AG04449 (cell line): ENCODE results near the gene PALM.

Source experiments
- CTCF ChIA-PET: fragments of 350-600 bp; formaldehyde crosslinking; extraction: SDS; loops from one replicate; lab custom pipeline; 2021; ENCODE audit warnings: antibody characterized with exemption; lab: Yijun Ruan, JAX
- POLR2A ChIA-PET: fragments of 400-600, 350-600 bp; formaldehyde crosslinking; extraction: SDS; loops from one replicate; lab custom pipeline; 2020; ENCODE audit warnings: antibody characterized with exemption, inconsistent platforms; lab: Yijun Ruan, JAX
- DNase-seq: peaks from one replicate; pipeline ENCODE4 v3.0.0-alpha.2; 2010; ENCODE audit warnings: low read depth, low spot score
- H3K4me3 ChIP-seq: 2 replicates; pipeline ENCODE4 v1.5.1; 2011; ENCODE audit warnings: low read depth, mild to moderate bottlenecking, control low read depth, low read length
- CTCF ChIP-seq: IDR thresholded peaks from one replicate; pipeline ENCODE4 v1.5.1; 2011; ENCODE audit warnings: mild to moderate bottlenecking, moderate library complexity, low read length, control low read depth, inconsistent platforms; ENCODE audit not compliant: insufficient read depth; ENCODE audit errors: missing control alignments

Gene PALM

GRCh38 chr19:769616-770015 is 60.9 kb downstream of the PALM start:
- POLR2A ChIA-PET, result no interaction called here
- CTCF ChIA-PET, result interaction anchor here (0.7 to 3.0 kb wide), 23 partner anchors 9 to 413 kb away, joined by 3 to 19 read pairs (median 6); partner anchors contain the start of genes KISS1R, MED16, RNU6-9 and WDR18
- DNase-seq, result no peak
- no peak overlapping the region for H3K4me3 ChIP-seq
- no peak for TF ChIP-seq CTCF

GRCh38 chr19:771332-771785 is 62.6 kb downstream of the PALM start:
- CTCF ChIA-PET, result interaction anchor here (0.8 to 3.0 kb wide), 9 partner anchors 9 to 152 kb away, joined by 3 to 19 read pairs (median 8); no protein-coding TSS in a partner anchor
- POLR2A ChIA-PET, result no interaction called here
- DNase-seq, result no peak
- TF ChIP-seq CTCF, result peak; percentile 52
- no peak overlapping the region for H3K4me3 ChIP-seq

DNA sequence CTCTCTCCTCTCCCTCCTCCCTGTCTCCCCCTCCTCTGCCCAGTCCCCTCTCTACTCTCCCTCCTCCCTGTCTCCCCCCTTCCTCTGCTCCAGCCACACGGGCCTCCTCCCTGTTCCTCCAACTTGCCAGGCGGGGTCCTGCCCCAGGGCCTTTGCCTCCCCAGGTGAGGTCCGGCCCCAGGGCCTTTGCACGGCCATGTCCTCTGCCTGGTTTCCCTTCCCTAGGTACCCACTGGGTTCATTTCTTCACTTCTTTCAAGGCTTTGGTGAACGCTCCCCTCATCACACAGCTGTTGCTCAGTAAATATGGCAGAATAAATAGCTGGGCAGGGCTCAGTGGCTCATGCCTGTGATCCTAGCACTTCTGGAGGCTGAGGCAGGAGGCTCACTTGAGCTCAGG is 63.3 kb downstream of the PALM start:
- TF ChIP-seq CTCF, result no peak
- DNase-seq, result no peak
- POLR2A ChIA-PET, result no interaction called here
- CTCF ChIA-PET, result interaction anchor here (0.8 to 1.6 kb wide), 2 partner anchors 91 to 151 kb away, joined by 3 to 4 read pairs; no protein-coding TSS in a partner anchor
- H3K4me3 ChIP-seq, result no peak overlapping the region

- CTCF ChIA-PET, result interaction anchor here (0.7 to 1.6 kb wide), 5 partner anchors 58 to 151 kb away, joined by 3 to 4 read pairs (median 4); no protein-coding TSS in a partner anchor
- TF ChIP-seq CTCF, result no peak
- POLR2A ChIA-PET, result no interaction called here
These were observed 64.1 kb downstream of the PALM start for GRCh38 chr19:772730-773436.

GRCh38 chr19:776549-776948 is 67.8 kb downstream of the PALM start:
- POLR2A ChIA-PET, result no interaction called here
- CTCF ChIA-PET, result no interaction called here

More at GRCh38 chr19:772730-773436, 64.1 kb downstream of the PALM start:
- no peak overlapping the region for H3K4me3 ChIP-seq
- DNase-seq, result no peak

More at GRCh38 chr19:776549-776948, 67.8 kb downstream of the PALM start:
- DNase-seq, result no peak
- H3K4me3 ChIP-seq, result no peak overlapping the region
- no peak for TF ChIP-seq CTCF
